Osteoblast (primary cell): ENCODE measurements around the gene EFNA4. TPM values are rescaled to one million over a fixed set of nuclear protein-coding genes. Genes with fewer than 3 reads are reported as not detected.
A peak's percentile ranks its signal among the peaks of the same experiment; 100 is the strongest.

ENCODE experiments used
- DNase-seq: peaks from one replicate; pipeline ENCODE4 v3.0.0; 2011; ENCODE audit warnings: low spot score, mixed read lengths; ENCODE audit not compliant: insufficient read length; ENCODE audit errors: missing footprints
- H2AFZ ChIP-seq: 2 replicates; pipeline ENCODE4 v1.6.0; 2011; ENCODE audit warnings: mild to moderate bottlenecking, low read length
- H3K27ac ChIP-seq: 2 replicates; pipeline ENCODE4 v1.5.1; 2011; ENCODE audit warnings: mild to moderate bottlenecking, low read depth, low read length, moderate library complexity
- H3K27me3 ChIP-seq: 2 replicates; pipeline ENCODE4 v1.6.0; 2012; ENCODE audit warnings: mild to moderate bottlenecking, control low read depth, inconsistent platforms, low read length, moderate library complexity; ENCODE audit not compliant: insufficient read depth
- H3K36me3 ChIP-seq: 2 replicates; pipeline ENCODE4 v1.5.1; 2011; ENCODE audit warnings: mild to moderate bottlenecking, low read length, control low read depth, moderate library complexity; ENCODE audit not compliant: insufficient read depth
- H3K4me1 ChIP-seq: 2 replicates; pipeline ENCODE4 v1.5.1; 2011; ENCODE audit warnings: mild to moderate bottlenecking, low read length, control low read depth, moderate library complexity; ENCODE audit not compliant: insufficient read depth
- H3K4me2 ChIP-seq: 2 replicates; pipeline ENCODE4 v1.6.0; 2011; ENCODE audit warnings: mild to moderate bottlenecking, low read length; ENCODE audit not compliant: insufficient read depth
- H3K4me3 ChIP-seq: fragments of 200-600 bp; sonication (generic); 3 replicates; pipeline ENCODE4 v1.5.1; 2012; ENCODE audit warnings: mild to moderate bottlenecking, low read length, inconsistent platforms; ENCODE audit not compliant: insufficient read depth
- H3K79me2 ChIP-seq: 2 replicates; pipeline ENCODE4 v1.6.0; 2012; ENCODE audit warnings: mild to moderate bottlenecking, low read length, control low read depth, inconsistent platforms; ENCODE audit not compliant: insufficient read depth
- H3K9me3 ChIP-seq: 2 replicates; pipeline ENCODE4 v1.5.1; 2011; ENCODE audit warnings: low read depth, low read length, control low read depth
- H4K20me1 ChIP-seq: 2 replicates; pipeline ENCODE4 v1.6.0; 2012; ENCODE audit warnings: mild to moderate bottlenecking, low read length, control low read depth; ENCODE audit not compliant: insufficient read depth
- total RNA-seq: library from RNA; depleted of rRNA; stranded (reverse); fragments of >200 nt; gene quantifications from 2 replicates; pipeline ENCODE4 v1.2.3, GENCODE V29; 2012
- TF ChIP-seq, protein P1 (sequence below): IDR thresholded peaks from 2 replicates; pipeline ENCODE4 v1.5.1; 2011; ENCODE audit warnings: mild to moderate bottlenecking, low read depth, low read length, moderate library complexity; ENCODE audit errors: extremely low read depth

The EFNA4 gene
- total RNA-seq, 1 donor: 3.6 TPM

DNA sequence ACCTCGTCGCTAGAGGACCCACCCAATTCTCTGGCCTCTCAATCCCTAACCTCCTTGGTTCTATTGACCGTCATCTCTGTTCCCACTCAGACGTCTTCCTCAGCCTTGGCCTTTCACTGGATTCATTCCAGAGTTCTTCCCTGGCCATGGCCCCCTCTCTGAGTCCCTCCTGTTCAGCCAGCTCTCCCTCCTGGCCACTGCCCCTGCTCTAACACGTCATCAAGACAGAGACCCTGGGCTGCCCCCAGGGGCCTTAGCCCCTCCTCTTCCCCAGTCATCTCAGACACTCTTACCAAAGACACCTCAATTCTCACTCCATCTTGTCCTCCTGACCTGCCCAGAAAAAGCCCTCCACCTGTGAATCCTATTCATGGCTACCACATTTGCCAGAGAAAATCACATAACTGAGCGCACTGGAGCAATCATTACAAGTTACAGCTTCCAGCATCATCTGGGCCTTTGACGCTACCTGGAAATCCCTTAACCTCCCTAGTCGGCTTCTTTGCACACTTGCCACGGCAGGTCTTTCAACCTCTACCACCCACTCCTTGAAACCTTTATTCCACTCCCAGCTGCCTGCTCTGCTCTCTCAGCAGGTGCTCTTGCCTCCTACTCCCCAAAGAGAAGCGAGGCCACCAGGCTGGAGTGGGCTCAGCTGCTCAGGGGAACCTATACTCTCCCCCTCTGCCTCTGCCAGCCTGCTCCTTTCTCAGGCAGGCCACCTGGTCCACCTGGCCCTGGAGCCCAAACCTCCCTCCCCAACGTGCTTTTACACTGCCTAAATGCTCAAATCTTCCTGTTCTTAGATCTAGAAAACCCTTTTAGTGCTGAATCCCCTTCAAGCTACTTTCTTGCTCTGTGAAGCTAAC lies 43.9 kb upstream of the EFNA4 start:
- H3K27ac ChIP-seq: no peak overlapping the region
- TF ChIP-seq, protein P1, sequence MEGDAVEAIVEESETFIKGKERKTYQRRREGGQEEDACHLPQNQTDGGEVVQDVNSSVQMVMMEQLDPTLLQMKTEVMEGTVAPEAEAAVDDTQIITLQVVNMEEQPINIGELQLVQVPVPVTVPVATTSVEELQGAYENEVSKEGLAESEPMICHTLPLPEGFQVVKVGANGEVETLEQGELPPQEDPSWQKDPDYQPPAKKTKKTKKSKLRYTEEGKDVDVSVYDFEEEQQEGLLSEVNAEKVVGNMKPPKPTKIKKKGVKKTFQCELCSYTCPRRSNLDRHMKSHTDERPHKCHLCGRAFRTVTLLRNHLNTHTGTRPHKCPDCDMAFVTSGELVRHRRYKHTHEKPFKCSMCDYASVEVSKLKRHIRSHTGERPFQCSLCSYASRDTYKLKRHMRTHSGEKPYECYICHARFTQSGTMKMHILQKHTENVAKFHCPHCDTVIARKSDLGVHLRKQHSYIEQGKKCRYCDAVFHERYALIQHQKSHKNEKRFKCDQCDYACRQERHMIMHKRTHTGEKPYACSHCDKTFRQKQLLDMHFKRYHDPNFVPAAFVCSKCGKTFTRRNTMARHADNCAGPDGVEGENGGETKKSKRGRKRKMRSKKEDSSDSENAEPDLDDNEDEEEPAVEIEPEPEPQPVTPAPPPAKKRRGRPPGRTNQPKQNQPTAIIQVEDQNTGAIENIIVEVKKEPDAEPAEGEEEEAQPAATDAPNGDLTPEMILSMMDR: no peak

DNA sequence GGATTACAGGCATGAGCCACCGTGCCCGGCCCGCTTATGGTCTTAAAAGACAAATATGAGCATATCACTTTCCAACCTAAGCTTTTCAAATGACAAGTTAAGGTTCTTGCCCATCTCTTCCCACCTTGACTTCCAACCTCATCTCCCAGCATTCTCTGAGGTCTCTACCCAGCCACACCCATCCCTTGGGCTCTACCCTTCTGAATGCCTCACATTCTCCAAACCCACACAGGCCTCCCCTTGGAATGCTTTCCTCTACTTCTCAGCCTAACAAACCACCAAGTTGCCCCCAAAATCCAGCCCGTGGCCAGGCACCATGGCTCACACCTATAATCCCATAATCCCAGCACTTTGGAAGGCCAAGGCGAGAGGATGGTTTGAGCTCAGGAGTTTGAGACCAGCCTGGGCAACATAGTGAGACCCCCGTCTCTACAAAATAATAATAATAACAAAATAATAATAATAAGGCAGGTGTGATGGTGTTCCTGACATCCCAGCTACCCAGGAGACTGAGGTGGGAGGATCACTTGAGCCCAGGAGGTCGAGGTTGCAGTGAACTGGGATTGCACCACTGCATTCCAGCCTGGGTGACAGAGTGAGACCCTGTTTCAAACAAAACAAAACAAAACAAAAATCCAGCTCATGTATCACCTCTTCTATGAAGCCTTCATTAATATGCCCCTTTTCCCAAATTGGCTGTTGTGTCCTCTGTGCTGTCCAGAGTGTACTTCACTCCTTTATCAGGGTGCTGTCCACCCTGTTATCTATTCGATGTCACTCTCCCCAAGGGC lies 41.2 kb upstream of the EFNA4 start:
- peaks cover 15% of the 10 kb centered on the region for H3K4me1 ChIP-seq
- H3K79me2 ChIP-seq: no peaks in the 10 kb centered on the region
- no peaks in the 10 kb centered on the region for H3K9me3 ChIP-seq
- TF ChIP-seq, protein P1: no peak
- peaks cover 7% of the 10 kb centered on the region for H4K20me1 ChIP-seq
- no peaks in the 10 kb centered on the region for H3K27me3 ChIP-seq
- H3K36me3 ChIP-seq: no peaks in the 10 kb centered on the region
- no peak overlapping the region for H3K4me2 ChIP-seq
- no peak overlapping the region for H3K27ac ChIP-seq
- no peak overlapping the region for H3K4me3 ChIP-seq
- DNase-seq: no peak
- H2AFZ ChIP-seq: no peak overlapping the region

More for the DNA sequence above, 43.9 kb upstream of the EFNA4 start:
- no peak overlapping the region for H3K4me3 ChIP-seq
- peak; percentile 17 for DNase-seq
- H3K9me3 ChIP-seq: no peaks in the 10 kb centered on the region
- H3K4me2 ChIP-seq: no peak overlapping the region
- peaks cover 9% of the 10 kb centered on the region for H3K36me3 ChIP-seq
- H2AFZ ChIP-seq: no peak overlapping the region
- H4K20me1 ChIP-seq: peaks cover 7% of the 10 kb centered on the region
- H3K4me1 ChIP-seq: peaks cover 15% of the 10 kb centered on the region
- H3K79me2 ChIP-seq: no peaks in the 10 kb centered on the region
- H3K27me3 ChIP-seq: no peaks in the 10 kb centered on the region

GRCh38 chr1:155022927-155023236 lies 40.7 kb upstream of the EFNA4 start:
- H3K79me2 ChIP-seq: no peaks in the 10 kb centered on the region
- H3K36me3 ChIP-seq: no peaks in the 10 kb centered on the region
- no peak overlapping the region for H3K4me2 ChIP-seq
- TF ChIP-seq, protein P1: no peak
- H2AFZ ChIP-seq: no peak overlapping the region
- H3K27ac ChIP-seq: no peak overlapping the region
- DNase-seq: no peak
- H3K9me3 ChIP-seq: no peaks in the 10 kb centered on the region
- peaks cover 12% of the 10 kb centered on the region for H3K4me1 ChIP-seq
- H3K27me3 ChIP-seq: no peaks in the 10 kb centered on the region
- no peak overlapping the region for H3K4me3 ChIP-seq
- peaks cover 4% of the 10 kb centered on the region for H4K20me1 ChIP-seq

DNA sequence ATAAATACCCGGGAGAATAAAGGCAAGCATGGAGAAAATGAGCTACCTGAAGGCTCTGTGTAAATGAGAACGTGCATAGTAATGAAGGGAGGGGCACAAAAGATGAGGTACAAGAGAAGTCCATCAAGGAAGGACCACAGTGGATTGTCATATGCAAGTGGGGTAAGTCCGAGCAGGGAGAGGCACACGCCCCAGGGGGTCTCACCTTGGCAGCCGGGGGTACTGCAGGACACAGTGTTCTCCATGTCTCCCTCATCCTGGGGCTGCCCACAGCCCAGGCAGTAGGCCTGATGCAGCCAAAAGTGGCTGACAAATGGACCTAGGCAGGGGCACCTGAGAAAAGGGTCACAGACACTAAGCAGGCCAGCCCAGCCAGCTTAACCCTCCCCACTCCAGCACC lies 39.9 kb upstream of the EFNA4 start:
- Histone ChIP-seq H3K27me3 (no peaks in the 10 kb centered on the region), H3K4me3 (no peak overlapping the region), H3K4me1 (peaks cover 6% of the 10 kb centered on the region), H3K36me3 (no peaks in the 10 kb centered on the region), H4K20me1 (peaks cover 3% of the 10 kb centered on the region), H3K27ac (no peak overlapping the region), H3K9me3 (no peaks in the 10 kb centered on the region), H3K4me2 (no peak overlapping the region), H2AFZ (no peak overlapping the region), H3K79me2 (no peaks in the 10 kb centered on the region)
- no peak for DNase-seq
- TF ChIP-seq, protein P1: no peak
